ENCODE measurements around the gene PHC3.

GRCh38 chr3:170108955-170109354 lies 72.6 kb downstream of the PHC3 start:
- no peak for TF ChIP-seq POLR2A (IDR thresholded peaks at IDR 0.05)
- TF ChIP-seq, protein P1, sequence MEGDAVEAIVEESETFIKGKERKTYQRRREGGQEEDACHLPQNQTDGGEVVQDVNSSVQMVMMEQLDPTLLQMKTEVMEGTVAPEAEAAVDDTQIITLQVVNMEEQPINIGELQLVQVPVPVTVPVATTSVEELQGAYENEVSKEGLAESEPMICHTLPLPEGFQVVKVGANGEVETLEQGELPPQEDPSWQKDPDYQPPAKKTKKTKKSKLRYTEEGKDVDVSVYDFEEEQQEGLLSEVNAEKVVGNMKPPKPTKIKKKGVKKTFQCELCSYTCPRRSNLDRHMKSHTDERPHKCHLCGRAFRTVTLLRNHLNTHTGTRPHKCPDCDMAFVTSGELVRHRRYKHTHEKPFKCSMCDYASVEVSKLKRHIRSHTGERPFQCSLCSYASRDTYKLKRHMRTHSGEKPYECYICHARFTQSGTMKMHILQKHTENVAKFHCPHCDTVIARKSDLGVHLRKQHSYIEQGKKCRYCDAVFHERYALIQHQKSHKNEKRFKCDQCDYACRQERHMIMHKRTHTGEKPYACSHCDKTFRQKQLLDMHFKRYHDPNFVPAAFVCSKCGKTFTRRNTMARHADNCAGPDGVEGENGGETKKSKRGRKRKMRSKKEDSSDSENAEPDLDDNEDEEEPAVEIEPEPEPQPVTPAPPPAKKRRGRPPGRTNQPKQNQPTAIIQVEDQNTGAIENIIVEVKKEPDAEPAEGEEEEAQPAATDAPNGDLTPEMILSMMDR (IDR thresholded peaks at IDR 0.05) = no peak
